Endothelial cell of umbilical vein (primary cell): ENCODE measurements around the gene ZNF496. TPM values are rescaled to one million over a fixed set of nuclear protein-coding genes. Genes with fewer than 3 reads are reported as not detected.

Experiments used
- BruUV-seq: library from RNA; stranded (reverse); fragments of 400-500 nt; replicated peaks from 2 replicates; lab custom pipeline; 2021; lab: Mats Ljungman, UMichigan
- CTCF ChIA-PET: fragments of 300-600, 350-600 bp; sonication (Branson Sonifier 250); formaldehyde crosslinking; loops from one replicate; lab custom pipeline; 2021; ENCODE audit warnings: antibody characterized with exemption, inconsistent platforms; lab: Charles Lee
- POLR2A ChIA-PET: fragments of 300-600, 350-600 bp; sonication (Branson Sonifier 250); formaldehyde crosslinking; loops from one replicate; lab custom pipeline; 2021; ENCODE audit warnings: antibody characterized with exemption, inconsistent platforms; lab: Charles Lee
- DNase-seq: peaks from one replicate; pipeline ENCODE4 v3.0.0-alpha.2; 2011; ENCODE audit warnings: low read depth, low spot score
- FAIRE-seq: peaks from 2 replicates; lab custom pipeline; 2011; peaks lifted over from hg19 to GRCh38; lab: Jason Lieb, UNC
- H2AFZ ChIP-seq: 2 replicates; pipeline ENCODE4 v1.6.0; 2012; ENCODE audit warnings: low read depth, low read length, control low read depth, inconsistent platforms
- H3K27ac ChIP-seq: 2 replicates; pipeline ENCODE4 v1.5.1; 2011; ENCODE audit warnings: low read depth, mild to moderate bottlenecking, control low read depth, low read length, moderate library complexity; ENCODE audit not compliant: insufficient read depth
- H3K27me3 ChIP-seq, 2 experiments: 2 replicates each; pipeline versions ENCODE4 v1.6.0 to v1.6.1; 2011; ENCODE audit warnings: low read length in 2 of 2, mixed read lengths in 1 of 2; ENCODE audit not compliant: control insufficient read depth in 2 of 2, insufficient read depth in 2 of 2
- H3K36me3 ChIP-seq, 2 experiments: 2 replicates in 1 of 2; 3 replicates in 1 of 2; pipeline ENCODE4 v1.5.1; 2011; ENCODE audit warnings: low read length in 2 of 2, mild to moderate bottlenecking in 1 of 2, moderate library complexity in 1 of 2; ENCODE audit not compliant: control insufficient read depth in 2 of 2, insufficient read depth in 2 of 2; ENCODE audit errors: extremely low read depth in 1 of 2
- H3K4me1 ChIP-seq: 3 replicates; pipeline ENCODE4 v1.5.1; 2011; ENCODE audit warnings: mild to moderate bottlenecking, low read length; ENCODE audit not compliant: control insufficient read depth, insufficient read depth; ENCODE audit errors: extremely low read depth
- H3K4me2 ChIP-seq: 2 replicates; pipeline ENCODE4 v1.6.1; 2011; ENCODE audit warnings: low read length, control low read depth, mixed read lengths; ENCODE audit not compliant: insufficient read depth
- H3K4me3 ChIP-seq, 3 experiments: fragments of 200-600 bp in 1 of 3; sonication (generic), shearing (Covaris generic) in 1 of 3; replicated peaks in 1 of 3; 2 replicates each; pipeline ENCODE4 v1.5.1; 2011 to 2016; ENCODE audit warnings: control low read depth in 3 of 3, low read length in 3 of 3, mild to moderate bottlenecking in 2 of 3, inconsistent platforms in 1 of 3, low read depth in 1 of 3, moderate library complexity in 1 of 3; ENCODE audit not compliant: insufficient read depth in 1 of 3
- H3K79me2 ChIP-seq: 2 replicates; pipeline ENCODE4 v1.6.0; 2012; ENCODE audit warnings: low read length, inconsistent platforms; ENCODE audit not compliant: control insufficient read depth, insufficient read depth
- H3K9ac ChIP-seq: replicated peaks from 2 replicates; pipeline ENCODE3; 2011; ENCODE audit warnings: low read length, control low read depth; ENCODE audit not compliant: insufficient read depth; ENCODE audit errors: extremely low read depth
- H3K9me1 ChIP-seq: replicated peaks from 3 replicates; pipeline ENCODE4 v1.6.0; 2011; ENCODE audit warnings: mild to moderate bottlenecking, low read length; ENCODE audit not compliant: control insufficient read depth, insufficient read depth; ENCODE audit errors: extremely low read depth
- H3K9me3 ChIP-seq: replicated peaks from 2 replicates; pipeline ENCODE4 v1.5.1; 2012; ENCODE audit warnings: low read length, inconsistent platforms; ENCODE audit not compliant: control insufficient read depth, insufficient read depth
- H4K20me1 ChIP-seq: replicated peaks from 2 replicates; pipeline ENCODE3; 2011; ENCODE audit warnings: mild to moderate bottlenecking, low read length; ENCODE audit not compliant: control insufficient read depth, insufficient read depth; ENCODE audit errors: extremely low read depth
- JUN ChIP-seq: IDR thresholded peaks from 2 replicates; pipeline ENCODE4 v1.6.1; 2011; ENCODE audit warnings: borderline replicate concordance, low read depth; ENCODE audit not compliant: insufficient read length, insufficient read depth
- POLR2A ChIP-seq: IDR thresholded peaks from 2 replicates; pipeline ENCODE4 v1.6.1; 2012; ENCODE audit warnings: low read depth, mild to moderate bottlenecking, control low read depth, low read length
- dilution Hi-C: fragments of 300-500 bp; cut with MboI; formaldehyde crosslinking; loops from one replicate; pipeline ENCODE4 v1.15.0; 2019; ENCODE audit warnings: low sequenced_read_pairs; ENCODE audit not compliant: extremely low pct_ligation_motif_present
- intact Hi-C: fragments of 100-400 bp; cut with micrococcal nuclease; formaldehyde crosslinking; loops from one replicate; pipeline ENCODE4 v1.10.0; 2022
- polyA plus RNA-seq, 4 experiments: library from polyadenylated mRNA; depleted of rRNA in 3 of 4; stranded (reverse) in 3 of 4; unstranded in 1 of 4; fragments of >200 nt; gene quantifications; 2 replicates each; pipeline versions ENCODE4 v1.2.1 to v1.2.3, GENCODE V29; 2011 to 2012; ENCODE audit warnings: missing spikeins in 1 of 4
- total RNA-seq: library from RNA; stranded (reverse); gene quantifications from 2 replicates; pipeline ENCODE4 v1.2.3, GENCODE V29; 2021

The ZNF496 gene
- total and polyA plus RNA-seq, 2 donors (not counting 3 experiments of a cell fraction or from before 2014, with no cell fraction given): 22.4 to 46.0 TPM

DNA sequence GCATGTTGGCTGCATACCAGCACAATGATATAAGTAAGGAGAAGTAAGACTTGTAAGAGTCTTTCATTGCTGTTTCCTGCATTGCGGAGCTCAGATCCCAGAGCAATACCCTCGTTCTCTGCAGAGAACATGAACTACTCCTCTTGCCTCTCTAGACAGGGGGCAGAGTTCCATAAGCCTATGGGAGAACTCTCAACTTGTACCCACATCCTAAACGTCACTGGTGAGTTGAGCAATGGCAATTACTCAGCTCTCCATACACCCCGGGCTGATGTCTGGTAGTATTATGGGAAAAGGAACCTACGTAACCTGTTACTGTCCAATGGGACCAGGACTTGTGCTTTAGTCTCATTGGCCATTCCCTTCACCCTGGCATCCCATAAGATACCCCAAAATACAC is 27.3 kb upstream of the ZNF496 start:
- dilution Hi-C loops: no loop called here
- POLR2A ChIA-PET: no interaction called here
- peaks cover 0 to 3% of the 10 kb centered on the region in 2 experiments for H3K27me3 ChIP-seq
- H3K27ac ChIP-seq: no peak overlapping the region
- H4K20me1 ChIP-seq: no peaks in the 10 kb centered on the region
- no peaks in the 10 kb centered on the region for H3K9me1 ChIP-seq
- H3K79me2 ChIP-seq: no peaks in the 10 kb centered on the region
- no peak for DNase-seq
- H3K9me3 ChIP-seq: no peaks in the 10 kb centered on the region
- CTCF ChIA-PET: interaction anchor here (0.8 kb wide), 1 partner anchor 14 kb away, joined by 3 read pairs; no protein-coding TSS in a partner anchor
- H3K9ac ChIP-seq: no peak overlapping the region
- H3K4me2 ChIP-seq: no peak overlapping the region
- BruUV-seq: no TSS peak
- no peaks in the 10 kb centered on the region for H3K4me1 ChIP-seq
- no peak for TF ChIP-seq POLR2A
- H2AFZ ChIP-seq: no peak overlapping the region
- H3K4me3 ChIP-seq: no peak overlapping the region
- intact Hi-C loops: no loop called here
- no peaks in the 10 kb centered on the region for H3K36me3 ChIP-seq
- no peak for FAIRE-seq

GRCh38 chr1:247357781-247358211 is 26.1 kb upstream of the ZNF496 start:
- no TSS peak for BruUV-seq
- POLR2A ChIA-PET: no interaction called here
- H4K20me1 ChIP-seq: no peaks in the 10 kb centered on the region
- no peak for TF ChIP-seq JUN
- CTCF ChIA-PET: no interaction called here
- dilution Hi-C loops: no loop called here
- no peak overlapping the region for H3K27ac ChIP-seq
- no peaks in the 10 kb centered on the region for H3K36me3 ChIP-seq
- H3K9me1 ChIP-seq: no peaks in the 10 kb centered on the region
- no peaks in the 10 kb centered on the region for H3K9me3 ChIP-seq
- no peak overlapping the region for H2AFZ ChIP-seq
- H3K27me3 ChIP-seq: peaks cover 0 to 3% of the 10 kb centered on the region in 2 experiments
- FAIRE-seq: no peak
- no peak overlapping the region for H3K4me2 ChIP-seq
- no peak for DNase-seq
- no peaks in the 10 kb centered on the region for H3K79me2 ChIP-seq
- intact Hi-C loops: no loop called here
- H3K4me3 ChIP-seq: no peak overlapping the region
- H3K9ac ChIP-seq: no peak overlapping the region
- H3K4me1 ChIP-seq: no peaks in the 10 kb centered on the region
